ENCODE data around the gene MYO7A.

DNA sequence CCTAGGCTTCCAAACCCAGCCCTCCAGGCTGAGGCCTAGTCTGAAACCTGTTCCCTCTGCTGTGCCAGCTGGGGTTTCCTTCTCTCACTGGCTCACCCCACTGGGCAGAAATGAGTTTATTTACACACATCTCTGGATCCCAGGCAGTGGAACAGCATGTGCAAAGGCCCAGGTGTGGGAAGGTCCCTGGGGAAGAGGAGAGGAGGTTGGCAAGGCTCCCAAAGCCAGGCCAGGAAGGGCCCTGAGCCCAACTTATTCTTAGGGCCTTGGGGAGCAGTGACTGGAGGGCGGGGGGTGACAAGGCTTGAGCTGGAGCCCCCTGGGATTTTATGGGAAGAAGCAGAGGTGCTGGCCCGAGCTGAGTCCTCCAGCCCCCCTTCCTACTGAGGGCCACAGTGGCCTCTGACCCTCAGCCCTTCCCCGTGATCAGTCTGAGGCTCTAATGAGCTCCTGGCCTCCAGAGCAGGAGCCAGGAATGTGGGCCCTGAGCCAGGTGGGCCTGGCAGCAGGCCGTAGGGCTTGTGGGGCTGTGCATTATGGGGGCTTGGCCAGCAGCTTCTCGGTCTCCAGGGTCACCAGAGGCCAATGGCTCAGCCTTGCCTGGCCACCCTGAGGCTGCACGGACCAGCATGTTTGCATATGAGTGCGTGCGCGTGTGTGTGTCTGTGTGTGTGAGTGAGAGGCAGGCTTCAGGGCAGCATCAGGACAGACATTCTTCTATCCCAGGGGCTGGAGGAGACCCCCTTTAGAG is 2.9 kb downstream of the MYO7A start:
- TF ChIP-seq, protein P1, sequence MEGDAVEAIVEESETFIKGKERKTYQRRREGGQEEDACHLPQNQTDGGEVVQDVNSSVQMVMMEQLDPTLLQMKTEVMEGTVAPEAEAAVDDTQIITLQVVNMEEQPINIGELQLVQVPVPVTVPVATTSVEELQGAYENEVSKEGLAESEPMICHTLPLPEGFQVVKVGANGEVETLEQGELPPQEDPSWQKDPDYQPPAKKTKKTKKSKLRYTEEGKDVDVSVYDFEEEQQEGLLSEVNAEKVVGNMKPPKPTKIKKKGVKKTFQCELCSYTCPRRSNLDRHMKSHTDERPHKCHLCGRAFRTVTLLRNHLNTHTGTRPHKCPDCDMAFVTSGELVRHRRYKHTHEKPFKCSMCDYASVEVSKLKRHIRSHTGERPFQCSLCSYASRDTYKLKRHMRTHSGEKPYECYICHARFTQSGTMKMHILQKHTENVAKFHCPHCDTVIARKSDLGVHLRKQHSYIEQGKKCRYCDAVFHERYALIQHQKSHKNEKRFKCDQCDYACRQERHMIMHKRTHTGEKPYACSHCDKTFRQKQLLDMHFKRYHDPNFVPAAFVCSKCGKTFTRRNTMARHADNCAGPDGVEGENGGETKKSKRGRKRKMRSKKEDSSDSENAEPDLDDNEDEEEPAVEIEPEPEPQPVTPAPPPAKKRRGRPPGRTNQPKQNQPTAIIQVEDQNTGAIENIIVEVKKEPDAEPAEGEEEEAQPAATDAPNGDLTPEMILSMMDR (IDR thresholded peaks at IDR 0.05) = no peak
- TF ChIP-seq POLR2A (IDR thresholded peaks at IDR 0.05) = no peak
